DMS 273 (cell line): ENCODE data around the gene RPS14.
"Not testable (repeated sequence)": the region's sequence is repeated elsewhere in the genome, so short reads cannot be mapped to it uniquely, and the experiment has no call there.

Experiments used
- DNase-seq: peaks from one replicate; lab custom pipeline; 2025; ENCODE audit not compliant: unreplicated experiment; lab: John Stamatoyannopoulos, UW

The RPS14 gene

GRCh38 chr5:150446088-150446487, 3.5 kb downstream of the RPS14 start:
- DNase-seq, result no peak

GRCh38 chr5:150444770-150445169, 4.8 kb downstream of the RPS14 start:
- DNase-seq, result peak; percentile 43

GRCh38 chr5:150443242-150444075, 6.1 kb downstream of the RPS14 start:
- DNase-seq, result peak; percentile 86

GRCh38 chr5:150442699-150443080, 6.8 kb downstream of the RPS14 start:
- DNase-seq, result peak; percentile 60

GRCh38 chr5:150441813-150442698, 7.5 kb downstream of the RPS14 start:
- peak; percentile 83 for DNase-seq

GRCh38 chr5:150440948-150441812, 8.4 kb downstream of the RPS14 start:
- DNase-seq, result no peak

GRCh38 chr5:150438873-150439546, 10.5 kb downstream of the RPS14 start:
- DNase-seq, result peak; percentile 73

- peak; percentile 95 for DNase-seq
These were observed 13.3 kb downstream of the RPS14 start for GRCh38 chr5:150436141-150436680.

- peak; percentile 67 for DNase-seq
These were observed 15.1 kb downstream of the RPS14 start for GRCh38 chr5:150434464-150434863.

GRCh38 chr5:150431574-150431973, 18.0 kb downstream of the RPS14 start:
- no peak for DNase-seq

- no peak for DNase-seq
These were observed 18.5 kb downstream of the RPS14 start for GRCh38 chr5:150431048-150431447.

GRCh38 chr5:150429410-150429873, 20.1 kb downstream of the RPS14 start:
- DNase-seq, result no peak

- no peak for DNase-seq
These were observed 20.6 kb downstream of the RPS14 start for GRCh38 chr5:150428978-150429377.

- DNase-seq, result peak; percentile 37
These were observed 21.2 kb downstream of the RPS14 start for GRCh38 chr5:150428106-150428876.

GRCh38 chr5:150426165-150426564, 23.4 kb downstream of the RPS14 start:
- not testable (repeated sequence) for DNase-seq

- no peak for DNase-seq
These were observed 26.8 kb downstream of the RPS14 start for GRCh38 chr5:150422758-150423157.

GRCh38 chr5:150422075-150422474, 27.5 kb downstream of the RPS14 start:
- no peak for DNase-seq

GRCh38 chr5:150419630-150420270, 29.8 kb downstream of the RPS14 start:
- no peak for DNase-seq
